IPS DF 4.7 (cell line): ENCODE measurements around the gene CAV3.

Source experiments
- DNase-seq: peaks from one replicate; pipeline ENCODE4 v3.0.0-alpha.2; 2013; ENCODE audit warnings: low spot score; ENCODE audit errors: extremely low read depth

Gene CAV3

DNA sequence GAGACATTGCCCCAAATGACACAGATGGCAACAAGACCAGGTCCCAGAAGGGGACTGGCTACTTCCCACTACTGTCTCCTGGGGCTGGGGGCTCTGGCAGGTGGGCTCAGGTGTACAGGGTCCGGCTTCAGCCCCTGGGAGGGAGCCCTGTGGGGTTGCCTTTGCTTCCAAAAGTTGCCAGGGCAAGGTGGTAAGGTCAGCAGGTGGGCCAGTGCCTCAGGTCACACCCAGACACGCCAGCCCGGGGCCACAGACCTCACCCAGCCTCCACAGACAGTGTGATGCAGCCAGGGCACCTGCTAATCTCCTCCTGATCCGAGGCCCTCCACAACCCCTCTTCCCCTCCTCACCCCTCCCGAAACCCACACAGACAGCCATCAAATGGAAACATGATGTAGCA lies 28.3 kb downstream of the CAV3 start:
- no peak for DNase-seq

DNA sequence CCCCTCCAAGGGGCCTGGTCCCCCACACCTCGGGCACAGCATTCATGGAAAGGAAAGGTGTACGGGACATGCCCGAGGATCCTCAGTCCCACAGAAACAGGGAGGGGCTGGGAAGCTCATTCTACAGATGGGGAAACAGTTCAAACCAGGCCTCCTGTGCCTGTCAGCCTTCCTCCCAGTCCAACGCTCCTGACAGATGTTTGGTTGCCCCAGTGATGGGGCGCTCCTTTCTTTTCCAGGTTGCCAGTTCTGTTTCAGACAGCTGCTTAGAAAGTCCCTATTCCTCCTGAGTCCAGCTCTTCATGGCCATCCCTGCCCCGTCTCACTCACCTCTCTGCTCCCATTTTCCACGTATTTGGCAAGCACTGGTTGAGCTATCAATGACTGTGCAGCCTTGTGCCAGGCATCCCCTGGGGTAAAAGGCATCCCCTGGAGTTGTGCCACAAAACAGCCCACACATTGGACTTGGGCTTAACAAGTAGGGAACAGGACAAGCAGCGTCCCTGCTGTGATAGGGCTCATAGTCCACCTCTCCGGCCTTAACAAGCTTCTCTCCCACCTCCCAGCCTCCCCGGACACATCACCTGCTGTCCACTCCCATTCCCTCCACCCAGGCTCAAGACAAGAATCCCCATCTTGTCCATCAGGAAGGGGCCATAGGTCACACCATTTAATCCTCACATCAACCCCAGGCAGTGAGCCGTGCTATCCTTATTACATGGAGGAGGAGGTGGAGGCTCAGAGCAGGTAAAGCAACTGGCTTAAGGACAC lies 29.2 kb downstream of the CAV3 start:
- no peak for DNase-seq

DNA sequence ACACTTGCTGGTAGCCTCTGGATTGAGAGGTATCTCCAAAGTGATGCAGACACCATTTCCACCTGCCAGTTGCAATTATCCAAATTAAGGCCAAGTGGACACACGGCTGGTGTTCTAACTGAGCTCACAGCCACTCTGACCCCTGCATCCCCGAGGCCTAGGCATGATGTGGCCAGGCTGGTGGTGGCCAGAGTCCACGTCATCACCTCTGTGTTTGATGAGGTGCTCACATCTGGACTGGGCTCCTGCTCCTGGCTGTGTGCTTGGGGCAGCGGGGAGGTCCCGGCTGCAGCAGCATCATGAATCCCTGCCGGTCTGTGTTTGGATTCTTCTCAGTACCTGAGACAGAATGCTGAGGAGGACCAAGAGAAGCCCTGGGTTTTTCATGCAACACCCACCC lies 30.9 kb downstream of the CAV3 start:
- DNase-seq: no peak

DNA sequence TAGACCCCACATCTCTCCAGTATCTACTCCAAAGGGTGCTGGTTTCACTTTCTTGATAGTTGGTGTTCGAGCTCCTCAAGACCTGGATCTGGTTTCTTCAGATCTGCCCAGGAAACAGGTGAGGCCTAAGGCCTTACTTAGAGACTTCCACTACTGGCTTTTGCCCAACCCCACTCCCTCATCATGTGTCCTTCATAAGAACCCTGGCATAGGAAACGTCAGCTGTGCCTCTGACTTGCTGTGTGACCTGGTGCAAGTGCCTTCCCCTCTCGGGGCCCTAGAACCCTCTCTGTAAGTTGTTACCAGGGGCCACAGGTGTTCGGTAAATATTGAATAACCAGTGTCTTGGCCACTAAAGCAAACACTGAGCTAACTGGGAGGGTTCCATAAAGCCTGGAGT lies 31.9 kb downstream of the CAV3 start:
- no peak for DNase-seq

DNA sequence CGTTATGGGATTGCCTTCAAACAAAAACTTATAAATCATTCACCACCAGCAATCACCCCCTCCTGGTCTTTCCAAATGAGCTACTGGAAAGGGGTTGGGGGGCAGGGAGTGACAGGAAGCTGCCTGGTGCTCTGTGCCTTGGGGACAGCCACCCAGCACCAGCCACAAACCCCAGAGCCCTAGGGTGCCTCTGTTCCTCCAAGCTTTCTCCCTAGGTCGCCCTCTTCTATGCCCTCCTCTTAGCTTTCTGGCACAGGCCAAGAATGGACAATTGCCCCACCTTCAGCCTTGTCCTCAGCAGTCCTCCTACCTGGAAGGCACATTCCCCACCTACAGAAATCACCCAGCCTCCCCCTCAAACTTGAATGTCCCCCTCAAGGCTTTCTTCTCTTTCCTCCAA lies 32.5 kb downstream of the CAV3 start:
- DNase-seq: no peak

DNA sequence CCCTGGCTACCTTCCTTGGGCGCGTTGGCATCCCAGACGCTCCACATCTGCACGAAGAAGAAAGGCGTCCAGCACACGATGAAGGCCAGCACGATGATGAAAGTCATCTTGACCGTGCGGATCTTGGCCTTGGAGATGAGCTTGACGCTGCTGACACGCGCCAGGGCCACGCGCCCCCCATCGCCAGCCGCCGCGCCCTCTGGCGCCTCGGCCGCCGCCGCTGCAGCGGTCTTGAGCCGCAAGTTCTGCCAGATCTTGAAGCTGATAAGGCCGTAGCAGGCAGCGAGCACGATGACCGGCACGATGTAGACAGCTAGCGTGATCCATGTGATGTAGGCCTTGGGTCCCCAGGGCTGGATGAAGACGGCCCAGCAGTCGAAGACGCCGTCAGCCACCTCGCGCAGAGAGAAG lies 33.7 kb downstream of the CAV3 start:
- no peak for DNase-seq

DNA sequence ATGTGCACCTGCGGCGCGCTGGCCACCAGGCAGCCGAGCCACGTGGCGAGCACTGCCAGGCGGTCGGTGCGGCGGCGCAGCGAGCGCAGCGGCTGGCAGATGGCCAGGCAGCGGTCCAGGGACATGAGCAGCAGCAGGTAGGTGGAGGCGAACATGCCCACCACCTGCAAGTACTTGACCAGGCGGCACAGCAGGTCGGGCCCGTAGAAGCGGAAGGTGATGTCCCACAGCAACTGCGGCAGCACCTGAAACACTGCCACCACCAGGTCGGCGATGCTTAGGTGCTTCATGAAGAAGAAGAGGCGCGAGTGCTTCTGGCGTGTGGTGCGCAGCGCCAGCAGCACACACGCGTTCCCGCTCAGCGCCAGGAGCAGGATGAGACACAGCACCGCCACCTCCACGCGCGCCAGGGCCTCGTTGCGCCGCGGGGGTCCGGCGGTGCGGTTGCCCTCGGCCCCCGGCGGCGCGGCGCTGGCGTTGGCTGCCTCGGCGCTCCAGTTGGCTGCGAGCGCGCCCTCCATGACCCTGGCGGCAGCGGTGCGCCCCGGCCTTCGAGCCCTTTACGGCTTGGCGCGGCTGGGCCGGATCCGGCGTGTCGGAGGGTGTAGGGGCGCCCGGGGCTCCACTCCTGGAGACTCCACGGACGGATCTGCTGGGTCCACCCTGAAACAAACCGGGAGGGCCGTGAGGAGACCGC lies 34.2 kb downstream of the CAV3 start:
- no peak for DNase-seq

DNA sequence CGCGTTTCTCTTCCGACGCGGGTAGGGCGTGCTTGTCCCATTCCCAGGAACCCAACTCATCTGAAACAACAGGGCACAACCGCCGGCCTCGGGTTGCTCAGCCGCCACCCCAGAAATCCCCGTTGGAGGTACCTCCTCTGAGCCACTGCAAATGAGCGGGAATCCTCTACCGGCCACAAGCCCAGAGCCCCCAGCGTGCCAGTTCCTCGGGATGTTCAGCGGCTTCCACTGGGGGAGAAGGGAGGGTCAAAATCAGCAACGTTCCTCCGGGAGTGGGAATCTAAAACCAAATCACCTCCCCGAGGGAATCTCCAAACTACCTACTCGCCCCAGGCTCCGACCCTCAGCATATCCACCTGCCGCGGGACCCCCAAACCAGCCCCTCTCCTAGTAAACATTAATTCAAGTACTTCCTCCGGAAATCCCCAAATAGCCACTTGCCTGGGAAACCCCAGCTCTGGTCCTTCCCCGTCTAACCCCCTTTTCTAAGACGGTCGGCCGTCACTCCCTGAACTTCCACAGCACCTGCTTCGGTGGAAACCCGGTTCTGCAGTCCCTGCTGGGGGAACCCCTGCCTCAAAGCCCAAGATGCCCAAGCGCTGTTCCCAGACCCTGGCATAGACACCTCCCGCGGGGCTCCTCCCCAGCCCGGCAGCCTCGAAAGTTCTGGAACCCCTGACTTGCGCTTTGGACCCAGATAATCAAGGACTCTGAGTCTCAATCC lies 34.9 kb downstream of the CAV3 start:
- DNase-seq: no peak

DNA sequence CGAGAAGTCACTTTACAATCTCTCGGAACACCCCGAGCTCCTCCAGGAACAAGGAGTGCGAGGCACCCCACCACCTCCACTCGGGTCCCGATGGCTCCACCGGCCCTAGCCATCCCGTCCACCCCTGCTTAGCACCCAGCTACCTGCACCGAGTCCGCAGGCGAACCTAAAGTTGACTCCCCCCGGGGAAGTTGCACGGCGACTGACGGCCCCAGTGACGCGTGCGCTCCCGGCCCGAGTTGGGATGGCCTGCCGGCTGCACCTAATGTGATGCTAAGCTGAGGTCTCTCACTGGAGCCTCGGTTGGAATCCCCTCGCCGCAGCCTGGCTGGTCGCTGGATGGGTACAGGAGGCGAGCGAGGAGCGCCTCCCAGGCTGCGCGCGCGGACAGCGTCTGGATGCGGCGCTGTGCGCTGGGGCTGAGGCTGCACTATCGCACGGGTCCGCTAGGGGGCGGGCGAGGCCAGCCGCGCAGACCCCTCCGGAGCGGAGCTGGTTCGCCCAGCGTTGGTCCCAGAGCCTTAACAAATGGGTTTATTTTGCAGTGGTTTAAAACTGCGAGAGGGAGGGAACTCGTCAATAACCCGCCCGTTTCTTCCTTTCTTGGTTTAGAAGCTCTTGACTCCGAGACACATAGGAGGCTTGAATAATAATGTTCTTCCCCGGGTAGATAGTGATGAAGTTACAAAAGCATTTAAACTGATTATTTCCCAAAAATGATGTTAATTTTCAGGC lies 35.7 kb downstream of the CAV3 start, which contains the start of gene OXTR:
Gene OXTR (minus strand): TSS at position 526 of the 735 bp plus-strand sequence. CDS start 1,426 bp downstream, outside the sequence.
- DNase-seq: peak; percentile 51

DNA sequence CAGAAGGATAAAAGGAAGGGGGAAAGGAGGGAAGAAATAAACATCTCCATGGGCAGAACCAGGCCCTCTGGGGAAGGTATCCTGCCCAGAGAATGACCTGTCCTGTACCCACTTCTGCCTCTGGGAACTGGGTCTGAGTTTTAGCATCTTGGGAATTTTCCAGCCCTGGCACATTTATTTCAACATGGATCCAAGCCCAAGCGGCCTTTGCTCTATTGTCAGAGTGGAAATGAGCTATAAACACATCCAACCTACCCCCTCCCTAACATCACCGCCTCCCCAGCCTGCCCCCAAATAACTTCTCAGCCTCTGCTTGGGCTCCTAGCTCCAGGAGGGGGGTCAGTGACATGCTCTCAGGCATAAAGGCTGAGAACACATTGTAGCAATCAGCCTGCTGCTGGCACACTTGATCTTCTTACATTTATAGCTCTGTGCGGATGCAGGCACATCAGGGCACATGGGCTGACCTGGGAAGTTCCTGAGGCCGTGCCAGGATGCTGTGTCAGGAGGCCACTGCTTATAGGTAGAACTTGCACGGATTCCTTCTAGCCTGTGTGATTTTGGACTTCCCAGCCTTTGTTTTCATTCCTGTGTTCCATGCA lies 40.4 kb downstream of the CAV3 start:
- DNase-seq: no peak

DNA sequence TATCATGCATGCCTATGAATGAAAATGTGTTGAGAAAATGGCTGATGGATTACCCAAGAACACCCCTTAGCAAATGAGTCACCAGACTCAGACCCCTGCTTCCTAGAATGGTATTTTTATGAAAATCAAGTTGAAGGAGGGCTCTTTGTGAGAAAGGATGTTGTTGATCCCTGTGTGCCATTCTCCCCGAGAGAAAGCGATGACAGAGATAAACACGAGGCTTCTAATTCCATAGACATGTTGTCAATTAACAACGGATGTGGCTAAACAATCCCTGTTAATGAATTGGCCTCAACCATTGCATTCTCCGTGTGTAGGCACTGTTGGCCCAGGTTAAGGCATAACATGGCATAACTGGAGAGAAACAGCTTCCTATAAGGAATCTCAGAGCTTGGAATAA lies 41.6 kb downstream of the CAV3 start:
- no peak for DNase-seq

DNA sequence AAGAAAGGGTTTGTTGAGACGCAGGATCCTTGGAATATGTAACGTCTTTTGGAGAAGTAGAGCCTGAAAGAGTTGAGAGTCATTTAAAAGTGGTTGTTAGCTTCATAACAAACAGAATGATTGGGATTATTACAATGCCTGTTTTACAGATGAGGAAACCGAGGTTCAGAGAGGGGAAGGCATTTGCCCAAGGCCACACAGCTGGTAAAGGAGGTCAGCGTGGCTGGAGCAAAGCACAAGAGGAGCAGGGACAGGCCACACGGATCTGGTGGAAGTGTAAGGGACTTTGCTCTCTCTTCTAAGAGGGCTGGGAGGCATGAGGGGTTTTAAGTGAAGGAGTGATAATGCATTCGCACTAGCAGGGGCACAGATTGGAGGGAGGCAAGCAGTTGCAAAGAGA lies 42.0 kb downstream of the CAV3 start:
- no peak for DNase-seq

DNA sequence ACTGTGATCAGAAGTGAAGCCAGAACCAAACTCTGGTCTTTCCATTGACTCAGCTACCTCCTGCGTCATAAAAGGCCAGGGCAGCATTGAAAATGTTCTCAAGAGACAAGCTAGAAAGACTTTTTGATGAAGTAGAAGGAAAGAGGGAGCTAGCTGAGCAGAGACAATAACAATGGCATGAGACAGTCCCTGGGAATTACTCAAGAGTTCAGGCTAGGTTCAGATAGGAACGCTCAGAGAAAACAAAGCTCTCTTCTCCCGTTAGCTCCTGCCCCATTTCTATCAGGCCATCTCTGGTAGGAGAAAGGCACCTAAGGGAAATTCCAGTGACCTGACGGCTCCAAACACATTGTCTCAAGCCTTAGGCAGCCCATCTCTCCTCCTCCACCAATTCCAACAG lies 42.8 kb downstream of the CAV3 start:
- no peak for DNase-seq

DNA sequence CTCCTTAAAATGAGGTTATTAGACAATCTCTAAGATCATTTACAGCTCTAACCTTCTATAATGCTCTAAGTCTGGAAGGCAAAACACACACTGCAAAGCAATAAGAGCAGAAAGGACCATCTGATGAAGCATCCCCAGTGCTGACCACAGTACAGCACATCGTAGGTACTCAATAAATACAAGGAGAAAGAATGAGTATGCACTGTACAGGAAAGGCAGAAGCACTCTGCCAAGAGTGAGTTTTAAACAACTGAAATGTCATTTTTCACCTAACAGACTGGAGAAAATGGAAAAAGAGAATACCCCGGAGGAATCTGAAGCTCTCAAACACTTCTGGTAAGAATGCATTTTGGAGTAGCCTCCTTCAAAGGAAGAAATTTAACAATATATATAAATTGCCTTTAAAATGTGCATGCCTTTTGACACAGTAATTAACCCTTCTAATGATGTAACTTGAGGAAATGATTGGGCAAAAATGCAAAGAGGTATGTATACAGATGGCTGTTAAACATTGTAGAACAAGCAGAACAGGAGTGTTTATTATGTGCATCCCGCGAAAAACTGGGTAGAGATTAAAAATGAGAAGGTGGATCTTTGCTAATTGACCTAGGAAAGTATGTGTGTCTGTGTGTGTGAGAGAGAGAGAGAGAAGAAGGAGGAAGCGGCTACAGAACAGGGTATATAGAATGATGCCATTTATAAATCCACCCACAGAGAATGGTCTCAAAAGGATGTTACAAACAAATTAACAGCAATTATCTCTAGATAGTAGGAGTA lies 43.8 kb downstream of the CAV3 start:
- no peak for DNase-seq

DNA sequence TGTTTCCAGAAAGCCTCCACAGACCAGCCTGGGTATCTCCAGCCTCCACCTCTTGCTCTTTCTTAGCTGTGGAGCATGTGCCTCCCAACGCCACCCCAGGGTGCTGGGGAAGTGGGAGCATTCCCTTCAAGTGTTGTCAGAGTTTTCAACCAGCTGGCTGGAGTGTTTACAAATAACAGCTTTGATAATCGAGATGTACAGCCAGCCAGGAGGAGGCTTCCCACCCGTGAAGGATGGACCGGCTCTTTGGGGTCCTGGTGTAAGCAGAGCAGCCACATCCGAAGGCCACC lies 44.3 kb downstream of the CAV3 start:
- DNase-seq: no peak

DNA sequence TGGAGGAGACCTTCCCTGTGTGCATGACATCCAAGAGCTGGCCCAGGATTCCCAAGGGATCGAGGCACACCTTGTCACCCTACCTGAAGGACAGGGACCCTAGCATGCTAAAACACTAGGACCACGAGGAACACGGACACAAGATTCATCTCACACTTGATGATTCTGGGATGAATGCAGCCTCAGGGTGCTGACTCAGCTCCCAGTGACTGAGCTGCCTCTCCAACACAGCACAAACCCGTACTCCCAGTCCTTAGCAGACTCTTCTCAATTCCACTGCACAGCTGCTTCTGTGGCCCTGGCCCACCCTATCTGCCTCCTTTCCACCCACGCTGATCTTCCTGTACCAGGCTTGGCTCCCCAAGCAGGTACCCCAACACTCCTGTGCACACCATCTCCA lies 44.9 kb downstream of the CAV3 start:
- no peak for DNase-seq

DNA sequence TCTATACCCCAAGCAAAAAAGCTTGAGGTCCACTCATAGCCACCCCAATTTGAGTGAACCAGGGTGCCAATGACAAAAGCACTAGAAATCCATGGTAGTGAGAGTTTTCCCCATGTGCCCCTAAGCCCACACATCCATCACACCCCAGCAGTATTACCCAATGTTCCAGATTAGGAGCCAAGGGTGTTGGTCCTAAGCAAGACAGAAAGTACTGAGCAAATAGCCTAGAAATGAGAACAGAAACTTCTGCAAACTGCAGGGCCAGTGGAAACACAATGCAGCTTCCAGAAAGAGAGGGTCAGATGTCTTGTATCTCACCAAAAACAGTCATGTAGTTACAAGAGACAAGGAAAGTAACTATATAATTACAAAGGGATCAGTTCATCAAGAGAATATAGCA lies 46.7 kb downstream of the CAV3 start:
- no peak for DNase-seq

DNA sequence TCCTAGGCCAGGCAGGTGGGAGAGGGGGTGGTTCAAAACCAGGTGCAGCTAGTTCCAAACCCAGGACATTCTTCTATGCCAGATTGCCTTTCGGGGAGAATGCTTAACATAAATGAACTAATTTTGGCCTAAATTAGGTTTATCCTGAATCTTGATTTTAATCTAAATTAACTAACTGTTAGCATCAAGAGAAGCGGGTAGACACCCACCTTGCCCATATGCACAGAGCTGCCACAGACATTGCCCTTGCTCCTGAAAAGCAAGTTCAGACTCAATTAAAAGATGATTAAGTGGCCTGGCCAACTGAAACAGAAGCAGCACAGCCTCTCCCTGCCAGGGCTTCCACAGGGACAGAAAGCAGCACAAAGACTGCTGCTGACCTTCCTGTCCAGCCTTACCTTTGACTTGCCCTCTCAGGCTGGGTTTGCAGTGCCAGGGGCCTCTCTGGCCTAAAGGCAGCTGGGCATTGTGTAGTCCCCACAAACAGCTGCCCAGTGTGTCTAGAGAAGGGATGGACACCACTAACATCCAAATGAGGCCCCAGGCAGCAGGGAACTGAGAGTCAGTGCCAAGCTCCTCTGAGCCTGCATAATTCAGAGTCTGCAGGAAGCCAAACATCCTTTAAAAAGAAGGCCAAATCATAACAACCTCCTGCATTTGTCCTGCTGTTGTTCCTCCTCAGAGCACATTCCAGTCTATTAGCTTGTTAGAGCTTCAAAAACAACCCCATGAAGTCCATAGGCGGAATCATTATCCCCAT lies 51.3 kb downstream of the CAV3 start:
- no peak for DNase-seq

DNA sequence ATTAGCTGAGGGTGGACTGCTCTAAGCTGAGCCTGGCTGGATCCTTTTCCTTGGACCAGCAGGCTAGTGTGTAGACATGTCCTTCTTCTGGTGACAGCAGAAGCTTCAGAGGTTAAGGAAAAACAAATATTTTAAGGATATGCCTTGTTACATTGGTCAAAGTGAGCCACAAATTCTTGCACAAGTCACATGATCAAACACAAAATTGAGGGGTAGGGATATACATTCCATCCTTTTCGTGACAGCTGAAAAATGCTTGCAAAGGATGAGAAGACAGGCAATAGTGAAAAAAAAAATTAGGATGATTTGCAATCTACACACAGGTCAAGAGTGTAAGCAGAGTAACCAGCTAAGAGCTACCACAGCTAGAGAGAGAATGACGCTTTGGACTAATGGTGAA lies 56.9 kb downstream of the CAV3 start:
- DNase-seq: no peak

DNA sequence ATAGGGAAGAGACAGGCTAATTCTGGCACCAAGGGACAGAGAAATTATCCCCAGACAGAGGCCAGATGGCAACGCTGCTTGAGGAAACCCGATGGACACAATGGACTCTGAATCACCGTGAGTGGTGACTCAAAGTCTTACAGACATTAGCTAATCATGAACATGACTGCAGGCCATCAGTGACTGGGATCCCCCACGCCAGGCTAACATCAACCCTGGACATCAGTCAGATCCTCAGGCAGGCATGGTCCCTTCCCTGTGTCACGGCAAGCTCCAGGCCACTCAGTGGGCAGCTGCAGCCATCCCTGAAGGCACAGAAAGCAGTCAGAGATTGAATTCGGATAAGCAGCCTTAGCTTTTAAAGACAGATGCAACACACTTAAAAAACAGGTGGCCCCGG lies 59.6 kb downstream of the CAV3 start:
- DNase-seq: no peak
